ENCODE measurements around the gene NOS1AP. TPM values are rescaled to one million over a fixed set of nuclear protein-coding genes. Genes with fewer than 3 reads are reported as not detected.

Gene NOS1AP
- total and polyA plus RNA-seq, 8 donors: 2.2 to 6.2 (median 3.3) TPM

DNA sequence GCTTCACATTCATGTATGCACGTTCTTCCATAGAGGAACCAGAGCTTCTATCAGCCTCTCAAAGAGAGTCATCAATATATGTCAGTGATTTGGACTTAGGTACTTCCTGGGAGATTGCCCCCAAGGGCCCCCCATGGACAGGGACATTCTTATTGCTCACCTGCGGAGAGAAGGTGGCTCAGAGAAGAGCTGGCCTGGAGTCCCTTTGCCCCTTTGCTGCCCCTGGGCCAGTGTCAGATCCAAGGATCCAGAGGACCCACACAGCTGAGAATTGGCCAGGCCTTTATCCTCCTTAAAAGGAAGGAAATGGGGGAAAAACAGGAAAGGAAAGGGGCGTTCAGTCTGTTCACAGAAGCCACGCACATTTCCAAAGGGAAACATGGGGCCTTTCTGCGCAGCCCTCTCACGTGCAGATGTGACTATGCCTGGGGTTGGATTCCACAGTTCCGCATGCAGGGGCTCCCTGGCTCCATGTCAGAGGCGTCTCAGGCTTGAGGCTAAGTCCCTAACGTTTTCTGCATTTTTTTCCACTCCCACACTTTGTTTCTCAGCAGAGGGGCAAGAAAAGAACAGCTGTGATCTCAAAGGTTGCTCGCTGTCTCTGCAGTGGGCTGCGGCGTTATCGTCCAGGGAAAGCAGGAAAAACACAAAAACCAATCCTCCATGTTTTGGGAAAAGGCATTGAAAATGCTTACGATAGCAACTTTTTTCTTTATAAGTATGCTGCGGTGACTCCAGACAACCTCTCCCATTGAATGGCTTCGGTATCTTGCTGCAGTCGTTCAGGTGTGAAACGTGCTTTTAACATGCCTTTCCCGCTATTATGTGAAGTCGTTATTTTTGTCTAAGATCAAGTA lies 318.0 kb downstream of the NOS1AP start:
- Histone ChIP-seq H3K4me1 (peaks cover 0 to 5% of the 10 kb centered on the region in 2 donors), H3K27ac (no peak overlapping the region), H3K27me3 (no peaks in the 10 kb centered on the region), H3K9me3 (no peaks in the 10 kb centered on the region), H3K36me3 (peaks cover 0 to 12% of the 10 kb centered on the region in 2 donors), H3K4me3 (no peak overlapping the region)
- DNase-seq (no peak), ATAC-seq (no peak)
- intact Hi-C loops (cut with DNase I): no loop called here
- TF ChIP-seq, protein P1, sequence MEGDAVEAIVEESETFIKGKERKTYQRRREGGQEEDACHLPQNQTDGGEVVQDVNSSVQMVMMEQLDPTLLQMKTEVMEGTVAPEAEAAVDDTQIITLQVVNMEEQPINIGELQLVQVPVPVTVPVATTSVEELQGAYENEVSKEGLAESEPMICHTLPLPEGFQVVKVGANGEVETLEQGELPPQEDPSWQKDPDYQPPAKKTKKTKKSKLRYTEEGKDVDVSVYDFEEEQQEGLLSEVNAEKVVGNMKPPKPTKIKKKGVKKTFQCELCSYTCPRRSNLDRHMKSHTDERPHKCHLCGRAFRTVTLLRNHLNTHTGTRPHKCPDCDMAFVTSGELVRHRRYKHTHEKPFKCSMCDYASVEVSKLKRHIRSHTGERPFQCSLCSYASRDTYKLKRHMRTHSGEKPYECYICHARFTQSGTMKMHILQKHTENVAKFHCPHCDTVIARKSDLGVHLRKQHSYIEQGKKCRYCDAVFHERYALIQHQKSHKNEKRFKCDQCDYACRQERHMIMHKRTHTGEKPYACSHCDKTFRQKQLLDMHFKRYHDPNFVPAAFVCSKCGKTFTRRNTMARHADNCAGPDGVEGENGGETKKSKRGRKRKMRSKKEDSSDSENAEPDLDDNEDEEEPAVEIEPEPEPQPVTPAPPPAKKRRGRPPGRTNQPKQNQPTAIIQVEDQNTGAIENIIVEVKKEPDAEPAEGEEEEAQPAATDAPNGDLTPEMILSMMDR (IDR thresholded peaks at IDR 0.05): no peak

- intact Hi-C loops (cut with DNase I): no loop called here
- TF ChIP-seq, protein P1 (IDR thresholded peaks at IDR 0.05): no peak
Observed at GRCh38 chr1:162388083-162388594, 318.6 kb downstream of the NOS1AP start.

GRCh38 chr1:162388615-162389014 lies 319.1 kb downstream of the NOS1AP start:
- TF ChIP-seq, protein P1 (IDR thresholded peaks at IDR 0.05): no peak
- Histone ChIP-seq H3K9me3 (no peaks in the 10 kb centered on the region), H3K4me1 (peaks cover 0 to 5% of the 10 kb centered on the region in 2 donors), H3K27ac (no peak overlapping the region), H3K4me3 (no peak overlapping the region), H3K36me3 (peaks cover 0 to 6% of the 10 kb centered on the region in 2 donors), H3K27me3 (no peaks in the 10 kb centered on the region)
- no peak for ATAC-seq
- DNase-seq: no peak
- intact Hi-C loops (cut with DNase I): no loop called here

More at GRCh38 chr1:162388083-162388594, 318.6 kb downstream of the NOS1AP start:
- Histone ChIP-seq H3K27ac (no peak overlapping the region), H3K36me3 (peaks cover 0 to 10% of the 10 kb centered on the region in 2 donors), H3K4me1 (peaks cover 0 to 5% of the 10 kb centered on the region in 2 donors), H3K27me3 (no peaks in the 10 kb centered on the region), H3K4me3 (no peak overlapping the region), H3K9me3 (no peaks in the 10 kb centered on the region)
- ATAC-seq (no peak), DNase-seq (no peak)

- Histone ChIP-seq H3K4me3 (no peak overlapping the region), H3K36me3 (no peaks in the 10 kb centered on the region), H3K9me3 (no peaks in the 10 kb centered on the region), H3K4me1 (peaks cover 0 to 5% of the 10 kb centered on the region in 2 donors), H3K27me3 (no peaks in the 10 kb centered on the region), H3K27ac (no peak overlapping the region)
- TF ChIP-seq, protein P1 (IDR thresholded peaks at IDR 0.05): no peak
- intact Hi-C loops (cut with DNase I): no loop called here
- ATAC-seq: no peak
- DNase-seq: no peak
Observed at GRCh38 chr1:162389021-162389818, 319.7 kb downstream of the NOS1AP start.
